HEK293T (cell line): ENCODE data around the gene FOXP2.

Experiments
- CTCF ChIA-PET: fragments of 350-600 bp; formaldehyde crosslinking; extraction: SDS; loops from one replicate; lab custom pipeline; 2021; ENCODE audit warnings: antibody characterized with exemption, inconsistent platforms; lab: Yijun Ruan, JAX
- POLR2A ChIA-PET: fragments of 350-600 bp; formaldehyde crosslinking; extraction: SDS; loops from one replicate; lab custom pipeline; 2020; ENCODE audit warnings: antibody characterized with exemption, inconsistent platforms; lab: Yijun Ruan, JAX
- DNase-seq: peaks from one replicate; pipeline ENCODE4 v3.0.0; 2012; ENCODE audit warnings: mixed read lengths; ENCODE audit errors: extremely low spot score
- ARNT ChIP-seq: fragments of 450-650 bp; IDR thresholded peaks from 2 replicates; pipeline ENCODE4 v1.6.1; 2017; ENCODE audit warnings: mild to moderate bottlenecking
- BHLHE40 ChIP-seq: fragments of 450-650 bp; IDR thresholded peaks from 2 replicates; pipeline ENCODE4 v1.6.1; 2016; ENCODE audit warnings: mild to moderate bottlenecking, moderate library complexity, borderline replicate concordance
- CTBP1 ChIP-seq: fragments of 450-650 bp; IDR thresholded peaks from 2 replicates; pipeline ENCODE4 v1.6.1; 2016; ENCODE audit warnings: borderline replicate concordance
- ELF4 ChIP-seq: fragments of 450-650 bp; IDR thresholded peaks from 2 replicates; pipeline ENCODE4 v1.6.1; 2017; ENCODE audit warnings: antibody characterized with exemption
- FOXA1 ChIP-seq: fragments of 450-650 bp; IDR thresholded peaks from 2 replicates; pipeline ENCODE4 v1.6.1; 2016; ENCODE audit warnings: mild to moderate bottlenecking
- FOXK2 ChIP-seq: fragments of 450-650 bp; IDR thresholded peaks from 2 replicates; pipeline ENCODE4 v1.6.1; 2016; ENCODE audit warnings: mild to moderate bottlenecking
- FOXM1 ChIP-seq: fragments of 450-650 bp; IDR thresholded peaks from 2 replicates; pipeline ENCODE4 v1.6.1; 2017; ENCODE audit warnings: mild to moderate bottlenecking, borderline replicate concordance
- HDGF ChIP-seq: fragments of 450-650 bp; IDR thresholded peaks from 2 replicates; pipeline ENCODE4 v1.6.1; 2017; ENCODE audit warnings: antibody characterized with exemption, borderline replicate concordance
- L3MBTL2 ChIP-seq: fragments of 450-650 bp; conservative IDR thresholded peaks from 2 replicates; pipeline ENCODE4 v1.6.1; 2016; ENCODE audit warnings: mild to moderate bottlenecking
- LEF1 ChIP-seq: fragments of 450-650 bp; IDR thresholded peaks from 2 replicates; pipeline ENCODE4 v1.6.1; 2017; ENCODE audit warnings: mild to moderate bottlenecking, borderline replicate concordance
- NFRKB ChIP-seq: fragments of 450-650 bp; IDR thresholded peaks from 2 replicates; pipeline ENCODE4 v1.6.1; 2016; ENCODE audit warnings: mild to moderate bottlenecking, moderate library complexity
- SP1 ChIP-seq: fragments of 450-650 bp; IDR thresholded peaks from 2 replicates; pipeline ENCODE4 v1.6.1; 2017
- SUZ12 ChIP-seq: fragments of 450-650 bp; IDR thresholded peaks from 2 replicates; pipeline ENCODE4 v1.6.1; 2016; ENCODE audit warnings: mild to moderate bottlenecking
- TARDBP ChIP-seq: fragments of 450-650 bp; IDR thresholded peaks from 2 replicates; pipeline ENCODE4 v1.6.1; 2016
- ZNF384 ChIP-seq: fragments of 450-650 bp; IDR thresholded peaks from 2 replicates; pipeline ENCODE4 v1.6.1; 2016
- TF ChIP-seq, protein P1 (sequence below): fragments of 450-650 bp; IDR thresholded peaks from 2 replicates; pipeline ENCODE4 v1.6.1; 2016

FOXP2 gene

DNA sequence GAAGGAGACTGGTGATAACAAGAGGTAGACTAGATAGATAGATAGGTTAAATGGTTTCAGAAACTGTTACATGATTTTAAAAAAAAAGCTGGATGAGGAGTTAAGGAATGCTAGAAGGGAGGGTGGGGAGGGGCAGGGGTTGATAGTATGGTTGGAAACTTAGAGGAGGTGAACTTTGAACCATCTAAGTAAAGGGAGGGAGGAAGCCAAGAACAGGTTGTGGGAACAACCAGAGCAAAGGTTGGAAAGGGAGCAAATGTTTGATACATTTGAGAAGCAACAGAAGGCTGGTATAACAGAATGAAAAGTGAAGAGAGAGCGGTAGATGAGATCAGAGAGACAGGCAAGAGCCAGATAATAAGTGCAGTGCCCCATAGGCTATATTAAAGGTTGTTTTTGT is 224.8 kb downstream of the FOXP2 start:
- no peak for TF ChIP-seq ELF4
- no peak for TF ChIP-seq HDGF
- TF ChIP-seq SP1 = no peak
- TF ChIP-seq L3MBTL2 = no peak
- no peak for TF ChIP-seq FOXM1
- TF ChIP-seq ZNF384 = no peak
- TF ChIP-seq TARDBP = no peak
- TF ChIP-seq CTBP1 = no peak
- TF ChIP-seq NFRKB = no peak
- no peak for TF ChIP-seq BHLHE40
- TF ChIP-seq LEF1 = no peak
- TF ChIP-seq FOXA1 = no peak
- no peak for TF ChIP-seq ARNT
- TF ChIP-seq, protein P1, sequence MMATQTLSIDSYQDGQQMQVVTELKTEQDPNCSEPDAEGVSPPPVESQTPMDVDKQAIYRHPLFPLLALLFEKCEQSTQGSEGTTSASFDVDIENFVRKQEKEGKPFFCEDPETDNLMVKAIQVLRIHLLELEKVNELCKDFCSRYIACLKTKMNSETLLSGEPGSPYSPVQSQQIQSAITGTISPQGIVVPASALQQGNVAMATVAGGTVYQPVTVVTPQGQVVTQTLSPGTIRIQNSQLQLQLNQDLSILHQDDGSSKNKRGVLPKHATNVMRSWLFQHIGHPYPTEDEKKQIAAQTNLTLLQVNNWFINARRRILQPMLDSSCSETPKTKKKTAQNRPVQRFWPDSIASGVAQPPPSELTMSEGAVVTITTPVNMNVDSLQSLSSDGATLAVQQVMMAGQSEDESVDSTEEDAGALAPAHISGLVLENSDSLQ = no peak
- TF ChIP-seq FOXK2 = no peak
- no peak for TF ChIP-seq SUZ12
- no peak for DNase-seq
- ChIA-PET CTCF (no interaction called here), POLR2A (no interaction called here)

DNA sequence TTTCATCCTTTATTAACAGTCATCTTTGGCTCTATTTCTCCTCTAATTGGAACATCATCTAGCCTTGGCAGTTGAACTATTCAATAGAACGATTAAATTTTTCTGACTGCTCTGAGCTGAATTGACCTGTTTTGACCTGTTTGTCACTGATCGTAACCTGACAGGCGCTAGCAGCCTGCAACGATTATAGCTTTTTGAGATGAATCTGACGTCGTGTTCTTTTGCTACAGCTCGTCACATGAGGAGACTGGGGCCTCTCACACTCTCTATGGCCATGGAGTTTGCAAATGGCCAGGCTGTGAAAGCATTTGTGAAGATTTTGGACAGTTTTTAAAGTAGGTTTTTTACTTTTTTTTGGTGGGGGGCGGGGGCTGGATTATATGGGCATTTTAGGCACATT is 229.8 kb downstream of the FOXP2 start:
- TF ChIP-seq L3MBTL2 (peak; percentile 57), ARNT (no peak), ZNF384 (no peak)
- TF ChIP-seq, protein P1 = peak; percentile 44
- ChIA-PET CTCF (no interaction called here), POLR2A (no interaction called here)
- DNase-seq = no peak

DNA sequence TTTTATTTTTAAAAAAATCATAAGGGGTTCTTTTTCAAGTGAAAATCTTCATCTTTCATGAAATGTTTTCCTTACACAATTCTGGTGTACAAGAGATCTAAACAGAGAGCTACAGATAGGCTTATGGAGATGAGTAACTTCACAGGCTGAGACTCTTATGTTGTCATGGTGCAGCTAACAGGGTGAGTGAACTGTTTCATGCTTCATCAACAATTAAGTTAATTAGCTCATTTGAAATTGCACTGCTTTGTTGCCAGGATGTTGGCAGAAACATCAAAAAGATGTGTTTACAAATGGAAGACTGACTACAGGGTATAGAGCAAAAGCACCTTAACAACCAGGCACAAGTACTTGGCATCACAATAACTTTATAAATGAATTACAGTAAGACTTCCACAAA is 230.8 kb downstream of the FOXP2 start:
- no peak for TF ChIP-seq BHLHE40
- TF ChIP-seq SUZ12 = no peak
- no peak for TF ChIP-seq SP1
- no peak for TF ChIP-seq FOXA1
- TF ChIP-seq NFRKB = no peak
- TF ChIP-seq ZNF384 = no peak
- TF ChIP-seq FOXK2 = no peak
- TF ChIP-seq ELF4 = no peak
- no peak for TF ChIP-seq CTBP1
- TF ChIP-seq HDGF = no peak
- ChIA-PET POLR2A (no interaction called here), CTCF (no interaction called here)
- DNase-seq = no peak

DNA sequence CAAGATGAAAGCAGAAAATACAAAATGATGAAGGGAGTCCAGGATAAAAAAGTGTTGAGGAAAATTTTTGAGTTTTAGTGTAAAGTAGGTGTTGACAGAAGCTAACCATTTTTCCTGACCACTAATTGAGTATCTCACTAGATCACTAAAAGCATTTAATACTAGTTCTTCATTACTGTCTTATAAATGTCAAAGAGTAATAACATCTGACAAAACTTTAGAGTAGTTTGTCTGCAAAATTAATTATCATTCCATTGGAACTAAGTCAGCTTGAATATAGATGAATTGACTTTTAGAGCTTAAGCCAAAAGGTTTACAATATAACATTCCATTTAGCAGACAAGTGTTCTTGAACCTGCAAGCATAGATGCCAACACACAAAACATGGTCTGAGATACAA is 232.9 kb downstream of the FOXP2 start:
- POLR2A ChIA-PET = no interaction called here
- DNase-seq = no peak
- CTCF ChIA-PET = no interaction called here
- TF ChIP-seq SUZ12 (no peak), SP1 (no peak), ARNT (no peak), FOXK2 (no peak), LEF1 (0 out of 2 replicates have a peak, but pooled peaks have one; percentile 28), ELF4 (no peak), FOXA1 (no peak), CTBP1 (peak; percentile 58; the same call in 1 of the 2 replicates), FOXM1 (no peak)
- TF ChIP-seq, protein P1 = peak; percentile 62

DNA sequence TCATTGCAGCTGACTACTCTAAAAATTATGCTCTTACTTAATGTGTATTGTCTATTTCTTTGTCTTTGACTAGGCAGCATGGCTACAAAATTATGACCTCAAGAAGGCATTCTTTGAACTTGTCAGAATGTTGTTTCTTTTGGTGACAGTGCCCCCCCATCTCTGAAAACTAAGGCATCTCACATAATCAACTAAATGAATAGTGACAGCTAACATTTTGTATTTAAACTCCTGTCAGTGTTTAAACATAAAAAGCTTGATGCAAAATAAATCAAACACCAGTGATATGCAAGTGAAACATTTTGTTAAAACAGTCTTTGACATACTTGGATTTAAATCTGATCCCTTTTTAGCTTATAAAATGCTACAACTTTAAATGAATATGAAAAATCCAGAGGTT is 233.5 kb downstream of the FOXP2 start:
- no peak for DNase-seq
- ChIA-PET CTCF (no interaction called here), POLR2A (interaction anchor here (0.9 kb wide), 1 partner anchor 9 kb away, joined by 3 read pairs; no protein-coding TSS in a partner anchor)

DNA sequence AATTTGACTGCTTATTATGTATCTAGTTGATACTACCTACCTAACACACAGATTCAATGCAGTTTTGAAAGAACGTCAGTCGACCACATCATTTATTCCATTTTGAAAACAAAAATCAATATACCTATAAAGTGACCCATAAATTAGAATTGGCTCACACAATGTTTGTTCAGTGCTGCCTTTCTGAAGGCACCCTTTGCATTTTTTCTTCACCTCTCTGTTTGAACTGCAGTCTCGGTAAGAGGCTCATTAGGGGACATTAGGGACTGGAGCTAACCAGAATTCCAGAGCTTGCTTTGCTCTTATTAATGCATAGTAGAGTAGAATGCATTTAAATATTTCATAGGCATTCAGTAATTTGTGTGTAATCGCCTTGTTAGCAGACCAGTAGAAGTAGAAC is 234.1 kb downstream of the FOXP2 start:
- ChIA-PET POLR2A (interaction anchor here (0.9 kb wide), 1 partner anchor 9 kb away, joined by 3 read pairs; no protein-coding TSS in a partner anchor), CTCF (no interaction called here)
- TF ChIP-seq CTBP1 (peak; percentile 20; the same call in 1 of the 2 replicates), NFRKB (no peak)
- TF ChIP-seq, protein P1 = peak; percentile 17; the same call in 1 of the 2 replicates
- no peak for DNase-seq

More for the DNA sequence above, 233.5 kb downstream of the FOXP2 start:
- TF ChIP-seq FOXA1 (no peak), LEF1 (no peak), CTBP1 (no peak), ARNT (no peak), ELF4 (no peak), L3MBTL2 (no peak), TARDBP (no peak), FOXM1 (no peak), HDGF (no peak), NFRKB (no peak), FOXK2 (no peak), SUZ12 (no peak), ZNF384 (no peak), SP1 (no peak), BHLHE40 (no peak)
- TF ChIP-seq, protein P1 = no peak
